GM21390 (cell line): Measurements from ENCODE around the gene LRRC59.
A peak's percentile ranks its signal among the peaks of the same experiment; 100 is the strongest.
"Not testable (repeated sequence)": the region's sequence is repeated elsewhere in the genome, so short reads cannot be mapped to it uniquely, and the experiment has no call there.

Experiments
- ATAC-seq: cut with Tn5 transposase; IDR thresholded peaks from one replicate; pipeline ENCODE4 v1.9.1; 2021; ENCODE audit not compliant: unreplicated experiment

The LRRC59 gene

GRCh38 chr17:50397111-50397918, at the start of gene LRRC59:
Gene LRRC59, minus strand, starts transcription at chr17:50397523. Its CDS starts 206 bp downstream, at chr17:50397317.
- peak; percentile 96 for ATAC-seq

DNA sequence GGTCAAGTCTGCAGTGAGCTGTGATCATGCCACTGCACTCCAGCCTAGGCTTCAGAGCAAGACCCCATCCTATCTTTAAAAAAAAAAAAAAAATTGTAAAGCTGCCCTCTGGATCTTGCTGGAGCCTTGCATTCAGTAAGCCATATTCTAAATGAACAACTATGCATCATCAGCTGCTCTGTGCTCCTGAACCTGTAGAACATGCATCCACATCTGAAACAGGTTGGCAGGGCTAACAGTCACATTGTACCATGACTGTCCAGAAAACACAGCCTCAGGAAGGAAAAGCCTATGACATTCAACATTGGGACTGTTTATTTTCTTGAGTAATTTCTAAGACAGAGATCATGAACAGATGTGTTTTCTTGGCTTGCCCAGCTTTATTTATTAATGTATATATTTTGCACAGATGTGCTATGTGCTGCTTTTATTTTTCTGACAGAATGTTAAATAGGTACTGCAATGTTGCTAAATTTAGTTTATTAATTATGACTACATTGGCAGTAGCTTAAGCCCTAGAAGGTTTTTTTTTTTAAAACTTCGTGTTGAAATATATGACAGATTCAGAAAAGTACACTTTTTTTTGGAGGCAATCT, 48.5 kb upstream of the LRRC59 start:
- no peak for ATAC-seq

DNA sequence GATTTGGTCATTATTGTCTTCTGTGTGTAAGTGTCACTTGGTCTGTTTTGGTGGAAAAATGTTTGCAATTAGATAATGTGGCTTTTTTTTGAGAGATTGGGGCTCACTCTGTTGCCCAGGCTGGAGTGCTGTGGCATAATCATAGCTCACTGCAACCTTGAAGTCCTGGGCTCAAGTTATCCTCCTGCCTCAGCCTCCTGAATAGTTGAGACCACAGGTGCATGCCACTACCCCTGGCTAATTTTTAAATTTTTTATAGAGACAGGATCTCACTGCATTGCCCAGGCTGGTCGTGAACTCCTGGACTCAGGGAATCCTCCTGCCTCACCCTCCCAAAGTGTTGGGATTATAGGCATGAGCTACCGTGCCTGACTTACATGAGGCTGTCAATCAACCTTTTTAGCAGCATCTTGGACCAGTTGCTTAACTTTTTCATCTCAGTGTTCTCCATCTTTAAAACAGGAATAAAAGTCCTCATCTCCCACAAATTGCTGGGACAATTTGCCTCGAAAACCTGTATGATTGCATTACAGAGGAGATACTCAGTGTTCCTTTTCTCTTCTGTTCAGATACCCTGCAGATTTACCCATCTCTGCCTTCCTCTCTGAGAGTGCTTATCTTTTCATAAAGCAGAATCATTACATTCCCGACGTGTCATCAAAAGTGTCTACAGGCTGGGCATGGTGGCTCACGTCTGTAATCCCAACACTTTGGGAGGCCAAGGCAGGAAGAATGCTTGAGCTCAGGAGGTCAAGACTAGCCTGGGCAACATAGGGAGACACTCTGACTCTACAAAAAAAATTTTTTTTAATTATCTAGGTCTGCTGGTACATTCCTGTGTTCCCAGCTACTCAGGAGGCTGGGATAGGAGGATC, 47.8 kb upstream of the LRRC59 start:
- ATAC-seq = no peak

GRCh38 chr17:50443505-50443974, 46.2 kb upstream of the LRRC59 start:
- ATAC-seq = no peak

DNA sequence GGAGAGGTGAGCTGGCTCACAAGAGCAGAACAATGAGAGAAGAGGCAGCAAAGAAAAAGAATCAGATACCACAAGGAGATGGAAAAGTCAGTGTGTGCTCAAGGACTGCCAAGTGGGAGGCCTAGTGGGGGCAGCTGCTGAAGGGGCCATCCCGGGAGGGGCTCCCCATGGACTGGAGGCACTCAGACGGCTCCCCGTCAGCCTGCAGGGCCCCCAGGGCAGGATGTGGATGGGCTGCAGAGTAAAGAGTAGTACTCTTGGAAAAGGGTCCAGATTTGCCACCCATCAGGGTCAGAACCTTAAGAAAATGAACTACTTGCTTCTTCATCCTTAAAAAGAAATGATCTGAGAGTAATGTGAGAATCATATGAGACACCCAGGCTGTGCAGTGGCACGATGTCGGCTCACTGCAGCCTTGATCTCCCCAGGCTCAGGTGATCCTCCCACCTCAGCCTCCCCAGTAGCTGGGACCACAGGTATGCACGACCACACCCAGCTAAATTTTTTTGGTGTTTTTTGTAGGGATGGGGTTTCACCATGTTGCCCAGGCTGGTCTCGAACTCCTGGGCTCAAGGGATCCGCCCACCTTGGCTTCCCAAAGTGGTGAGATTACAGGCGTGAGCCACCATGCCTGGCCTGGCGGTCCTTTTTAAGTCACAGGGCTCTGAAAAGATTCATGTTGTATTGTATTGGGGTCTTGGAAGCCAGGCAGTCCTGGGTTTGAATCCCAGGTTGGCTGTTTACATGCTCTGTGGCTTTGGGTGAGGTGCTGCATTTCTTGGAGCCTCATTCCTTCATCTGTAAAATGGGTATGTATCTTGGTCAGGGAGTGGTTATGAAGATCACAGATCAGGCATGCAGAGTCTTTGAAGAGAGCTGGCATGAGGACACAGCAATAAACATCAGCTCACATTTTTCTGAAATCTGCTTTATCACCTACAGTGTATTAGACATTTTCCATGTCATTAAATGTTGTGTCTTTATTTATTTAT, 43.8 kb upstream of the LRRC59 start:
- ATAC-seq = no peak

- ATAC-seq = no peak
Measured at GRCh38 chr17:50440172-50440837, 43.0 kb upstream of the LRRC59 start.

- ATAC-seq = no peak
Measured at GRCh38 chr17:50439008-50439407, 41.7 kb upstream of the LRRC59 start.

DNA sequence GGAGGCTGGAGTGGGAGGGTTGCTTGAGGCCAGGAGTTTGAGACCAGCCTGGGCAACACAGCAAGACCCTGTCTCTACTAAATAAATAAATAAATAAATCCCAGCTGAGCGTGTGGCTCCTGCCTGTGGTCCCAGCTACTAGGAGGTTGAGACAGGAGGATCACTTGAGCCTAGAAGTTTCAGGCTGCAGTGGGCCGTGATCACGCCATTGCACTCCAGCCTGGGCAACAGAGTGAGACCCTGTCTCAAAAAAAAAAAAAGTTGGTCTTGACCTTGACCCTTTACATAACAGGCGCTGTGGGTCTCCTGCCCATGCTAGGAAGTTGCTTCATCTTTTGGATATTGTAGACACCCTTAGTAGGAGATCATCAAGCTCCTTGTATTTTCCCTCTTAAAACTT, 40.1 kb upstream of the LRRC59 start:
- no peak for ATAC-seq

DNA sequence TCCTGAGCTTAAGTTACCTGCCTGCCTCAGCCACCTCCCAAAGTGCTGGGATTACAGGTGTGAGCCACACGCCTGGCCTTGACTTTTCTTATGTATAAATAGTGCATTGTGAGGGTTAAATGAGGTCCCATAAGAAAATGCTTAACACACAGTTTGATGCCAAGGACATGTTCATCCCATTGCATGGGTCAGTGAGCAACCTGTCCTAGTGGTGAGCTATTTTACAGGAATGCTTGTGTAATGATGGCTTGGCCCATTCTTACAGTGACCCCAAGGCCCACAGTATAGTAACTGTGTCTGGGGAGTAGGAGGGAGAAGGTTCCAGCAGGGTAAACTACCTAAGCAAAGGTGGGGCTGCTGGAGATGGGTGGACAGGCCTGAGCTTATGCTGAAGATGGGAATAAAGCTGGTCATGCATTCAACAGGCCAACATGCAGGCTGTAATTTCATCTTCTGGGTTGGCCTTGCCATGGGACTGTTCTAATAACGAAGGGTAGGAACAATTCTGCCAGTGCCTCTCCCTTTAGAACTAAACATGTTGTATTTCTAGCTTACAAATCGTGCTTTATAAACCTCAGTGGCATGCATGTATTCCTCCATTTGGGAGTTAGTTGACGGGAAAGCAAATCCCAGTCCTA, 34.9 kb upstream of the LRRC59 start:
- no peak for ATAC-seq

DNA sequence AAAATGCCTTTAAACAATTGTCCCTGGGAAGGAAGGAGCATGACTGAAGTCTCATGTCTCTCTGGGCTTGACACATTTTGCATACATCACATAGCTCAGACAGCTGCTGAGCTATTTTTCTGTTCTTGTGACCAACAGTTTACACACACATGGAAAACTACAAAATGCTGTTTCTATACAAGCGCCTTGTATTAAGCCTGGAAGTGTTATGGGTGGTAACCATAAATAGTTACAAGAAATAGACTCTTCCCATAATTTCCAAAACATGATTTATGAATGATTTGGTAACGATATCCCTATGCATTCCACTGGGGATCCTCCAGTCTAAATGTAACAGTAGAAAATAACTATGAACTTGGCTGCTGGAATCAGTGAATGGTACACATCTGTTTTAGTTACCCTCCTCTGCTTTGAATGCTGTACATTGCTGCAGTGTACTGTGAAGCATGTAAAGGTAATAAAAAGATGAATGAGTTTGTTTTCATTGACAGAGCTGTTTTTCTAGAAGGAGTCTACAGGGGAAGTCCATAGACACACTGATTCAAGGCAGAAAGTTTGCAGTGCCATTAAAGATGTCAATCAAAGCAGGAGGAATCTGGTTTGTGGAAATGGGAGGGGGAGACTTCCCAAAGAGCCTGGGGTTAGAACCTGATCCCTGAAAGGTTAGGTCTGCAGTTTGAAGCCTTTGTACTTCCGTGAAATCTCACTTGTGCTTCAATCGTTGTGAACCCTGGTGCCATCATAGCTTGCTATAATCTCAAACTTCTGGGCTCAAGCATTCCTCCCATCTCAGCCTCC, 33.7 kb upstream of the LRRC59 start:
- no peak for ATAC-seq

GRCh38 chr17:50429793-50430192, 32.5 kb upstream of the LRRC59 start:
- no peak for ATAC-seq

- ATAC-seq = no peak
Measured at GRCh38 chr17:50428831-50429424, 31.6 kb upstream of the LRRC59 start.

GRCh38 chr17:50428126-50428525, 30.8 kb upstream of the LRRC59 start:
- not testable (repeated sequence) for ATAC-seq

DNA sequence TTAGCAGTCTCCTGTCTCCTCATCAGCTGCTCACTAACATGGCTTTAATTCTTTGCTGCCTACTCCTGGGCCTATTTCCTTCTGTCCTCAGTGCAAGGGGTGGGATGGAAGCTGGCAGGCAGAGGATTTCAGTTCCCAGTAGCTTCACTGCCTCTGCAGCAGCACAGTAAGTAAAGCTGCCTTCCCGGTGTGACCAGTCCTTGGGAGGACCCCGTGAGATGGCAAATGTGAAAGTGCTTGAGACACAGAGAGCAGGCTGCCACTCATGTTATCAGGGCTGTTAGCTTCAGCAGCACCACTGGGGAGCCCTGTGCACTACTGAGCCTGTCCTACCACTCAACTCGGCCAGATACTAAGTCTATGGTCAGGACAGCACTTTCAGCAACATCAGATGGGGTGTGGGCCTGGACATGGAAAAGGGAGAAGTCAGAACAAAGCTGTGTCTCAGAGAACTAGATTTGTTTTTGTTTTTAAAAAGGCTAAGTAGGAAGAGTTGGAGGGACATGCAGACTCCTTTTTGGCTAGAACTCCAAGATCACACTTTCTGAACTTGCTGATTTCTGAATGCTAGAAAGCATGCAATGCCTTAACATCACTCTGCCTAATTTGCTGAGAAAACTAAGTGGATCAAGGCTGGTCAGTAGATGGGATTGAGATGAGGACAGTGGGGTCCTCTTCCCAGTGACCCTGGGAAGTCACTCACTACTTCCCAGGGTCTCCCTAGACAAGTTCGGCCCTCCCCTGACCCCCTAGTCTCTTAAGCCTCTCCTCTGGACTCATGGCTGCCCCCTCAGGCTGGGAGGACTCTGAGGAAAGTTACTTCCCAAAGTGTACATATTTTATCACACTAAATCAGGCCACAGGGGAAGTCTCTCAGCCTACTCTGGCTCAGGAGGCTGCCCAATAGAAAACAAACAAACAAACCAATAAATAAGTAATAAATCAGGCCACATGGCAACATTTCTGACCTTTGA, 29.8 kb upstream of the LRRC59 start:
- no peak for ATAC-seq

- ATAC-seq = no peak
Measured at GRCh38 chr17:50426472-50426782, 29.1 kb upstream of the LRRC59 start.

DNA sequence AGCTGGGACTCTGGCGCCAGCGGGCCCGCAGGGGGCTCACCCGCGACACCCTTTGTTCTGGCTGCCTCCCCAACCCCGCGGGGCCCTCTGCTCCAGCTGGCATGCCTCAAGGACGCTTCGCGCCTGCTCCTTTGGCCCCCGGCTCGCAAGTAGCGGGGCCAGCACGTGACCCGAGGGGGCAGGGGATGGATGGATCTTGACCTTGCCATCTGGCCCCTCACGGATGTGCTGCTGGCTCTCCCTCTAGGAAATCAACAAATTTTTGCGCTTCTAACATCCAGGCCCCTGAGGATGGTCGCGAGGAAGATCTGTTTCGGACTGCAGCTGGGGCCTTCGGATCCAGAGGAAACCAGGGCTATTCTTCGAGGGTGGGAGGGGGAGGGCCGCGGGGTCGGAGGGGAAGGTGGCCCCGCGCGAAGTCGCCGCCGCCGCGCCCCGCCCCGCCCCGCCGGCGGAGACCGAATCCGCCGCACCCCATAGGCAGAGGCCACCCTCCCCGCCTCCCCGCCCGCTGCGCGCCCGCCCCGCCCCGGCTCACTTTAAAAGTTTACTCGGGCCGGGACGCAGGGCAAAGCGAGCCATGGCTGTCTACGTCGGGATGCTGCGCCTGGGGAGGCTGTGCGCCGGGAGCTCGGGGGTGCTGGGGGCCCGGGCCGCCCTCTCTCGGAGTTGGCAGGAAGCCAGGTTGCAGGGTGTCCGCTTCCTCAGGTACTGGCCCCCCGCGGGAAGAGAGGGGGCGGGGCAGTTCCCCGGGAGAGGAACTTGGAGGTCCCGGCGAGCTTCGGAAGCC, 28.6 kb upstream of the LRRC59 start, which contains the start of gene ACSF2:
ACSF2 (plus strand) TSS at position 537 of the 790 bp plus-strand sequence; CDS start at position 581, 44 bp downstream.
- peak; percentile 54 for ATAC-seq
